Gastroesophageal sphincter (tissue), 4 donors: ENCODE results near the gene NDN. TPM values are rescaled to one million over a fixed set of nuclear protein-coding genes. Genes with fewer than 3 reads are reported as not detected.

Source experiments
- ATAC-seq: fragments of 150-250 bp; one replicate; pipeline ENCODE4 v1.9.1; 2016; ENCODE audit warnings: mild to moderate bottlenecking, moderate library complexity
- H3K27ac ChIP-seq, 4 donors: fragments of 200-600 bp; sonication (generic) in 3 of 4; 1 replicate in 3 of 4; 2 replicates in 1 of 4; pipeline ENCODE4 v1.5.1; 2016 to 2019
- H3K27me3 ChIP-seq: fragments of 200-600 bp; sonication (generic); one replicate; pipeline ENCODE4 v1.5.1; 2019
- H3K36me3 ChIP-seq, 2 donors: fragments of 200-600 bp; sonication (generic); one replicate each; pipeline ENCODE4 v1.5.1; 2019; ENCODE audit warnings: control low read depth in 1 of 2
- H3K4me1 ChIP-seq, 3 donors: fragments of 200-600 bp; sonication (generic); 1 replicate in 2 of 3; 2 replicates in 1 of 3; pipeline ENCODE4 v1.5.1; 2016 to 2019; ENCODE audit warnings: control low read depth in 2 of 3
- H3K4me3 ChIP-seq, 2 donors: fragments of 200-600 bp; sonication (generic); one replicate each; pipeline ENCODE4 v1.5.1; 2019; ENCODE audit warnings: mild to moderate bottlenecking in 1 of 2, moderate library complexity in 1 of 2
- H3K9me3 ChIP-seq, 3 donors: fragments of 200-600 bp; sonication (generic); one replicate each; pipeline ENCODE4 v1.5.1; 2017 to 2019; ENCODE audit warnings: control low read depth in 2 of 3
- EP300 ChIP-seq: sonication (generic); formaldehyde crosslinking; IDR thresholded peaks from one replicate; pipeline ENCODE4 v1.6.1; 2017; ENCODE audit warnings: antibody characterized with exemption, mild to moderate bottlenecking
- POLR2A ChIP-seq, 2 donors: fragments of 450-650 bp; IDR thresholded peaks; one replicate each; pipeline ENCODE4 v1.6.1; 2017; ENCODE audit warnings: antibody characterized with exemption in 2 of 2, mild to moderate bottlenecking in 2 of 2, moderate library complexity in 1 of 2
- POLR2AphosphoS5 ChIP-seq: sonication (generic); formaldehyde crosslinking; IDR thresholded peaks from one replicate; pipeline ENCODE4 v1.6.1; 2017; ENCODE audit warnings: antibody characterized with exemption
- WGBS, 2 donors: methylation state at CpG; one replicate each; pipeline ENCODE4 v1.1.5; 2018; ENCODE audit warnings: low coverage in 1 of 2; 5-methylcytosine and 5-hydroxymethylcytosine counted together
- total RNA-seq, 4 donors: library from RNA; depleted of rRNA; stranded (reverse); fragments of >200 nt; gene quantifications; one replicate each; pipeline ENCODE4 v1.1.0, GENCODE V29; 2016
- TF ChIP-seq, protein P1 (sequence below), 4 experiments: fragments of 200-600 bp in 2 of 4; fragments of 450-650 bp in 2 of 4; sonication (generic) in 1 of 4; IDR thresholded peaks; one replicate each; pipeline ENCODE4 v1.5.1; 2017 to 2019; ENCODE audit warnings: antibody characterized with exemption in 4 of 4, mild to moderate bottlenecking in 2 of 4, moderate library complexity in 2 of 4

The NDN gene
- total RNA-seq, 4 donors from 2014 or later, result 55.6 to 92.8 (median 73.1) TPM

- WGBS, 2 donors, result 50 to 80% methylated on average over 2 of the region's 2 CpGs
- H3K27ac ChIP-seq, result no peak overlapping the region
- TF ChIP-seq POLR2A (IDR thresholded peaks at IDR 0.05), result no peak
- no peak for TF ChIP-seq POLR2AphosphoS5
- no peak for TF ChIP-seq EP300
- TF ChIP-seq, protein P1, sequence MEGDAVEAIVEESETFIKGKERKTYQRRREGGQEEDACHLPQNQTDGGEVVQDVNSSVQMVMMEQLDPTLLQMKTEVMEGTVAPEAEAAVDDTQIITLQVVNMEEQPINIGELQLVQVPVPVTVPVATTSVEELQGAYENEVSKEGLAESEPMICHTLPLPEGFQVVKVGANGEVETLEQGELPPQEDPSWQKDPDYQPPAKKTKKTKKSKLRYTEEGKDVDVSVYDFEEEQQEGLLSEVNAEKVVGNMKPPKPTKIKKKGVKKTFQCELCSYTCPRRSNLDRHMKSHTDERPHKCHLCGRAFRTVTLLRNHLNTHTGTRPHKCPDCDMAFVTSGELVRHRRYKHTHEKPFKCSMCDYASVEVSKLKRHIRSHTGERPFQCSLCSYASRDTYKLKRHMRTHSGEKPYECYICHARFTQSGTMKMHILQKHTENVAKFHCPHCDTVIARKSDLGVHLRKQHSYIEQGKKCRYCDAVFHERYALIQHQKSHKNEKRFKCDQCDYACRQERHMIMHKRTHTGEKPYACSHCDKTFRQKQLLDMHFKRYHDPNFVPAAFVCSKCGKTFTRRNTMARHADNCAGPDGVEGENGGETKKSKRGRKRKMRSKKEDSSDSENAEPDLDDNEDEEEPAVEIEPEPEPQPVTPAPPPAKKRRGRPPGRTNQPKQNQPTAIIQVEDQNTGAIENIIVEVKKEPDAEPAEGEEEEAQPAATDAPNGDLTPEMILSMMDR (IDR thresholded peaks at IDR 0.05), result no peak
- no peak overlapping the region for H3K4me3 ChIP-seq
- H3K27me3 ChIP-seq, result no peaks in the 10 kb centered on the region
- no peak for ATAC-seq
- no peaks in the 10 kb centered on the region for H3K4me1 ChIP-seq
- no peaks in the 10 kb centered on the region for H3K36me3 ChIP-seq
- no peaks in the 10 kb centered on the region for H3K9me3 ChIP-seq
Observed at GRCh38 chr15:23695282-23695681, 8.2 kb upstream of the NDN start.

- H3K9me3 ChIP-seq, result no peaks in the 10 kb centered on the region
- H3K4me1 ChIP-seq, result no peaks in the 10 kb centered on the region
- TF ChIP-seq POLR2A (IDR thresholded peaks at IDR 0.05) (no peak), POLR2AphosphoS5 (no peak), EP300 (no peak)
- TF ChIP-seq, protein P1 (IDR thresholded peaks at IDR 0.05), result no peak
- no peaks in the 10 kb centered on the region for H3K36me3 ChIP-seq
- 92 to 100% methylated on average over 1 of the region's 1 CpG for WGBS, 2 donors
- ATAC-seq, result no peak
- H3K27me3 ChIP-seq, result no peaks in the 10 kb centered on the region
- H3K27ac ChIP-seq, result no peak overlapping the region
- H3K4me3 ChIP-seq, result no peak overlapping the region
Observed at GRCh38 chr15:23694592-23694991, 7.5 kb upstream of the NDN start.

DNA sequence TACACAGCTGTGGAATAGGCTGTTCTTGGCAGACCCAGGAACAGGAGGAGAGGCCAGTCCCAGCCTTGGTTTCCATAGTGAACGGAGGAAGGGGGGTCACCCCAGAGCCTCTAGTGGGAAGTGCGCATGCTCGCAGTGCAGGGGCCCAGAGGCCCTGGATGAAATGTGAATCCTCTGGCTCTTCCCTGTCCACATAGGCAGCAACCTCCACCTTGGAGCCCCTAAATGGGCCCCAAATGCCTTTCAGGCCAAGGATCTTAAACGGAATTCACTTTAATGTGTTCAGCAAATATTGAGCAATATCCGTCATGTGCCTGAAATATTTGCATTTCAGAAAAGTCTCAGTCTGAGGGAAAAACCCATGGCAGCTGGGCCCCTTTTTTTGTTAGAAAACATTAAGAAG, 3.3 kb upstream of the NDN start:
- no peaks in the 10 kb centered on the region for H3K9me3 ChIP-seq
- TF ChIP-seq POLR2AphosphoS5 (no peak), POLR2A (IDR thresholded peaks at IDR 0.05) (no peak), EP300 (no peak)
- TF ChIP-seq, protein P1 (IDR thresholded peaks at IDR 0.05), result no peak
- H3K4me1 ChIP-seq, result peaks cover 0 to 10% (median 0%) of the 10 kb centered on the region in 3 donors
- no peaks in the 10 kb centered on the region for H3K36me3 ChIP-seq
- ATAC-seq, result peak; percentile 88
- WGBS, 2 donors, result 29 to 57% methylated on average over 1 to 4 of the region's 5 CpGs
- H3K27ac ChIP-seq, result peak overlapping the region in 3 of 4 donors; percentile 2 to 37 (median 29)
- H3K4me3 ChIP-seq, result no peak overlapping the region
- H3K27me3 ChIP-seq, result peaks cover 7% of the 10 kb centered on the region

GRCh38 chr15:23690015-23690414, 2.9 kb upstream of the NDN start:
- Histone ChIP-seq H3K4me3 (no peak overlapping the region), H3K36me3 (no peaks in the 10 kb centered on the region), H3K27ac (peak overlapping the region in 3 of 4 donors; percentile 2 to 37 (median 25)), H3K4me1 (peaks cover 0 to 12% (median 0%) of the 10 kb centered on the region in 3 donors), H3K27me3 (peaks cover 7% of the 10 kb centered on the region), H3K9me3 (no peaks in the 10 kb centered on the region)
- WGBS, 2 donors, result 59 to 63% methylated on average over 3 to 4 of the region's 4 CpGs
- ATAC-seq, result no peak
- no peak for TF ChIP-seq POLR2AphosphoS5
- no peak for TF ChIP-seq EP300
- TF ChIP-seq POLR2A (IDR thresholded peaks at IDR 0.05), result no peak
- TF ChIP-seq, protein P1 (IDR thresholded peaks at IDR 0.05), result no peak

DNA sequence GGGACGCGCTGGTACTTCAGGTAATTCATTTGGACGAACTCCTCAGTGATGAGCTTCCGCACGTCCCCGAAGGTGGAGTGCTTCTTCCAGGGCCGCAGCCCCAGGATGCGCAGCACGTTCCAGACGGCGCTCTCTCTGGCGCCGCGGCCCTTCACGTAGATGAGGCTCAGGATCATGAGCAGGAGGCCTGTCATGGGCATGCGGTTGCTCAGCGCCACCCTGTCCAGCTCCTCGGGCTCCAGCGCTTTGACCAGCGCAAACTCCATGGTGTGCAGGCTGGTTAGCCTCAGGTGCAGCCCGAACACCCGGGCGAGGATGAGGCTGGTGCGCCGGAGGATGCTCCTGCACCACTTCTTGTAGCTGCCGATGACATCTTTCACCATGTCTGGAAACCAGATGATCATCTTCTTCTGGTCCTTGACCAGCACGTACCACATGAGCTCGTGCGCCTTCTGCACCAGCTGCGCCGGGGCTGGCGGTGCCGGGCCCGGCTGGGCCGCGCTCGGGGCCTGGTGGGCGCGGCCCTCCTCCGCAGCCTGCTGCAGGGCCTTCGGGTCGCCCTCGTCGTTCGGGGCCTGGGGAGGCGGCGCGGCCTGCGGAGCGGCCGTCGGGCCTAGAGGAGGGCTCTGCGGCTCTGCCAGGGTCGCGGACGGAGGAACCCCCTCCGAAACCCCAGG, 501 bp downstream of the NDN start:
- H3K27ac ChIP-seq, result peak overlapping the region in 3 of 4 donors; percentile 37 to 55 (median 54)
- H3K4me3 ChIP-seq, result peak overlapping the region; percentile 40 to 64
- ATAC-seq, result peak; percentile 21
- WGBS, 2 donors, result 28% methylated on average over 5 of the region's 57 CpGs; no CpG with 5 or more reads in 1 of the 2 donors
- no peaks in the 10 kb centered on the region for H3K9me3 ChIP-seq
- H3K4me1 ChIP-seq, result peaks cover 0 to 12% (median 0%) of the 10 kb centered on the region in 3 donors
- H3K36me3 ChIP-seq, result no peaks in the 10 kb centered on the region
- TF ChIP-seq POLR2A (IDR thresholded peaks at IDR 0.05) (no peak), POLR2AphosphoS5 (no peak), EP300 (no peak)
- TF ChIP-seq, protein P1 (IDR thresholded peaks at IDR 0.05), result no peak
- H3K27me3 ChIP-seq, result peaks cover 7% of the 10 kb centered on the region
